Activated T-cell treated with anti-CD3 and anti-CD28 coated beads, Interleukin-2, amount 50 U/mL, for 4 hours (primary cell): ENCODE results near the gene PCK1. TPM values are rescaled to one million over a fixed set of nuclear protein-coding genes. Genes with fewer than 3 reads are reported as not detected.

Source experiments
- ATAC-seq, 2 donors: fragments of 200-7000 bp; cut with Tn5 transposase; one replicate each; pipeline ENCODE4 v1.10.0; 2021
- DNase-seq: peaks from one replicate; pipeline ENCODE4 v3.0.0-alpha.2; 2020
- H3K27me3 Mint-ChIP-seq: one replicate; pipeline ENCODE4 v1.8.0; 2021; ENCODE audit warnings: low read depth, mixed read lengths
- H3K36me3 Mint-ChIP-seq: one replicate; pipeline ENCODE4 v1.8.0; 2022; ENCODE audit warnings: mixed read lengths; ENCODE audit not compliant: insufficient read depth
- H3K4me1 Mint-ChIP-seq: one replicate; pipeline ENCODE4 v1.8.0; 2021; ENCODE audit warnings: low read depth, mixed read lengths
- H3K4me3 Mint-ChIP-seq: one replicate; pipeline ENCODE4 v1.8.0; 2021; ENCODE audit warnings: mild to moderate bottlenecking, moderate library complexity, mixed read lengths
- H3K9me3 Mint-ChIP-seq: one replicate; pipeline ENCODE4 v1.8.0; 2021; ENCODE audit warnings: mixed read lengths
- total RNA-seq, 3 donors: library from RNA; stranded (reverse); gene quantifications; one replicate each; pipeline ENCODE4 v1.2.1, GENCODE V29; 2021

Gene PCK1
- total RNA-seq, 3 donors from 2014 or later: 0.21 to 0.68 (median 0.22) TPM

- H3K9me3 Mint-ChIP-seq: no peaks in the 10 kb centered on the region
- no peak for DNase-seq
- H3K36me3 Mint-ChIP-seq: no peaks in the 10 kb centered on the region
- H3K27me3 Mint-ChIP-seq: peaks cover 2% of the 10 kb centered on the region
- ATAC-seq: no peak
- no peak overlapping the region for H3K4me3 Mint-ChIP-seq
- H3K4me1 Mint-ChIP-seq: peaks cover 14% of the 10 kb centered on the region
Observed at GRCh38 chr20:57600320-57601210, 39.7 kb downstream of the PCK1 start.

GRCh38 chr20:57601211-57601570 is 40.3 kb downstream of the PCK1 start:
- peaks cover 2% of the 10 kb centered on the region for H3K27me3 Mint-ChIP-seq
- H3K36me3 Mint-ChIP-seq: peaks cover 4% of the 10 kb centered on the region
- no peak overlapping the region for H3K4me3 Mint-ChIP-seq
- H3K4me1 Mint-ChIP-seq: peaks cover 17% of the 10 kb centered on the region
- H3K9me3 Mint-ChIP-seq: no peaks in the 10 kb centered on the region
- ATAC-seq: no peak
- no peak for DNase-seq

- H3K36me3 Mint-ChIP-seq: peaks cover 4% of the 10 kb centered on the region
- DNase-seq (no peak), ATAC-seq (no peak)
- peaks cover 17% of the 10 kb centered on the region for H3K4me1 Mint-ChIP-seq
- H3K27me3 Mint-ChIP-seq: peaks cover 2% of the 10 kb centered on the region
- H3K4me3 Mint-ChIP-seq: no peak overlapping the region
- no peaks in the 10 kb centered on the region for H3K9me3 Mint-ChIP-seq
Observed at GRCh38 chr20:57601737-57602136, 40.8 kb downstream of the PCK1 start.

GRCh38 chr20:57603120-57603519 is 42.2 kb downstream of the PCK1 start:
- peaks cover 9% of the 10 kb centered on the region for H3K36me3 Mint-ChIP-seq
- peaks cover 2% of the 10 kb centered on the region for H3K27me3 Mint-ChIP-seq
- DNase-seq (no peak), ATAC-seq (no peak)
- H3K9me3 Mint-ChIP-seq: no peaks in the 10 kb centered on the region
- H3K4me3 Mint-ChIP-seq: no peak overlapping the region
- peaks cover 17% of the 10 kb centered on the region for H3K4me1 Mint-ChIP-seq

GRCh38 chr20:57605045-57605444 is 44.1 kb downstream of the PCK1 start:
- H3K27me3 Mint-ChIP-seq: peaks cover 1% of the 10 kb centered on the region
- peaks cover 12% of the 10 kb centered on the region for H3K36me3 Mint-ChIP-seq
- H3K4me3 Mint-ChIP-seq: no peak overlapping the region
- H3K9me3 Mint-ChIP-seq: no peaks in the 10 kb centered on the region
- no peak for ATAC-seq
- H3K4me1 Mint-ChIP-seq: peaks cover 17% of the 10 kb centered on the region
- no peak for DNase-seq

GRCh38 chr20:57605878-57606277 is 45.0 kb downstream of the PCK1 start:
- peaks cover 17% of the 10 kb centered on the region for H3K36me3 Mint-ChIP-seq
- H3K9me3 Mint-ChIP-seq: no peaks in the 10 kb centered on the region
- no peak overlapping the region for H3K4me3 Mint-ChIP-seq
- H3K4me1 Mint-ChIP-seq: peaks cover 17% of the 10 kb centered on the region
- ATAC-seq (no peak), DNase-seq (no peak)
- no peaks in the 10 kb centered on the region for H3K27me3 Mint-ChIP-seq

- peaks cover 22% of the 10 kb centered on the region for H3K36me3 Mint-ChIP-seq
- DNase-seq: no peak
- no peak for ATAC-seq
- no peaks in the 10 kb centered on the region for H3K27me3 Mint-ChIP-seq
- no peak overlapping the region for H3K4me3 Mint-ChIP-seq
- H3K9me3 Mint-ChIP-seq: no peaks in the 10 kb centered on the region
- peaks cover 17% of the 10 kb centered on the region for H3K4me1 Mint-ChIP-seq
Observed at GRCh38 chr20:57608516-57608915, 47.6 kb downstream of the PCK1 start.

- H3K4me3 Mint-ChIP-seq: no peak overlapping the region
- no peaks in the 10 kb centered on the region for H3K9me3 Mint-ChIP-seq
- peaks cover 15% of the 10 kb centered on the region for H3K4me1 Mint-ChIP-seq
- DNase-seq: no peak
- ATAC-seq: no peak
- H3K36me3 Mint-ChIP-seq: peaks cover 22% of the 10 kb centered on the region
- no peaks in the 10 kb centered on the region for H3K27me3 Mint-ChIP-seq
Observed at GRCh38 chr20:57609086-57609841, 48.4 kb downstream of the PCK1 start.

- Mint-ChIP-seq H3K4me1 (peaks cover 10% of the 10 kb centered on the region), H3K4me3 (no peak overlapping the region), H3K27me3 (no peaks in the 10 kb centered on the region), H3K9me3 (no peaks in the 10 kb centered on the region), H3K36me3 (peaks cover 25% of the 10 kb centered on the region)
- DNase-seq (no peak), ATAC-seq (no peak)
Observed at GRCh38 chr20:57609842-57610167, 48.9 kb downstream of the PCK1 start.

GRCh38 chr20:57610261-57610952 is 49.5 kb downstream of the PCK1 start:
- DNase-seq: no peak
- no peaks in the 10 kb centered on the region for H3K27me3 Mint-ChIP-seq
- H3K9me3 Mint-ChIP-seq: no peaks in the 10 kb centered on the region
- H3K4me3 Mint-ChIP-seq: no peak overlapping the region
- H3K4me1 Mint-ChIP-seq: peaks cover 4% of the 10 kb centered on the region
- ATAC-seq: no peak
- peaks cover 25% of the 10 kb centered on the region for H3K36me3 Mint-ChIP-seq

- no peak for DNase-seq
- Mint-ChIP-seq H3K4me1 (peaks cover 1% of the 10 kb centered on the region), H3K36me3 (peaks cover 21% of the 10 kb centered on the region), H3K9me3 (no peaks in the 10 kb centered on the region), H3K27me3 (no peaks in the 10 kb centered on the region), H3K4me3 (no peak overlapping the region)
- no peak for ATAC-seq
Observed at GRCh38 chr20:57611586-57612311, 50.8 kb downstream of the PCK1 start.

- peaks cover 21% of the 10 kb centered on the region for H3K36me3 Mint-ChIP-seq
Observed at GRCh38 chr20:57612436-57612835, 51.5 kb downstream of the PCK1 start.

GRCh38 chr20:57612916-57613315 is 52.0 kb downstream of the PCK1 start:
- Mint-ChIP-seq H3K4me1 (peaks cover 13% of the 10 kb centered on the region), H3K36me3 (peaks cover 16% of the 10 kb centered on the region), H3K4me3 (no peak overlapping the region), H3K9me3 (no peaks in the 10 kb centered on the region), H3K27me3 (no peaks in the 10 kb centered on the region)
- ATAC-seq: no peak
- DNase-seq: no peak

More at GRCh38 chr20:57612436-57612835, 51.5 kb downstream of the PCK1 start:
- DNase-seq (no peak), ATAC-seq (no peak)
- Mint-ChIP-seq H3K4me3 (no peak overlapping the region), H3K4me1 (peaks cover 8% of the 10 kb centered on the region), H3K9me3 (no peaks in the 10 kb centered on the region), H3K27me3 (no peaks in the 10 kb centered on the region)

- DNase-seq (no peak), ATAC-seq (no peak)
- Mint-ChIP-seq H3K4me3 (no peak overlapping the region), H3K36me3 (peaks cover 16% of the 10 kb centered on the region), H3K9me3 (no peaks in the 10 kb centered on the region), H3K4me1 (peaks cover 19% of the 10 kb centered on the region), H3K27me3 (no peaks in the 10 kb centered on the region)
Observed at GRCh38 chr20:57613481-57613921, 52.6 kb downstream of the PCK1 start.
